HG02610 (cell line): Measurements from ENCODE around the gene IL17C.

ENCODE experiments used
- ATAC-seq: cut with Tn5 transposase; IDR thresholded peaks from one replicate; pipeline ENCODE4 v1.9.1; 2021; ENCODE audit warnings: mild to moderate bottlenecking, moderate library complexity; ENCODE audit not compliant: unreplicated experiment

The IL17C gene, protein sequence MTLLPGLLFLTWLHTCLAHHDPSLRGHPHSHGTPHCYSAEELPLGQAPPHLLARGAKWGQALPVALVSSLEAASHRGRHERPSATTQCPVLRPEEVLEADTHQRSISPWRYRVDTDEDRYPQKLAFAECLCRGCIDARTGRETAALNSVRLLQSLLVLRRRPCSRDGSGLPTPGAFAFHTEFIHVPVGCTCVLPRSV

GRCh38 chr16:88638323-88639230 is at the start of gene IL17C:
Gene IL17C, plus strand, starts transcription at chr16:88638572. Its CDS starts 70 bp downstream, at chr16:88638642.
- no peak for ATAC-seq

- no peak for ATAC-seq
Measured at GRCh38 chr16:88588754-88589153, 49.6 kb upstream of the IL17C start.

- no peak for ATAC-seq
Measured at GRCh38 chr16:88589441-88589840, 48.9 kb upstream of the IL17C start.

- no peak for ATAC-seq
Measured at GRCh38 chr16:88591577-88592021, 46.8 kb upstream of the IL17C start.

DNA sequence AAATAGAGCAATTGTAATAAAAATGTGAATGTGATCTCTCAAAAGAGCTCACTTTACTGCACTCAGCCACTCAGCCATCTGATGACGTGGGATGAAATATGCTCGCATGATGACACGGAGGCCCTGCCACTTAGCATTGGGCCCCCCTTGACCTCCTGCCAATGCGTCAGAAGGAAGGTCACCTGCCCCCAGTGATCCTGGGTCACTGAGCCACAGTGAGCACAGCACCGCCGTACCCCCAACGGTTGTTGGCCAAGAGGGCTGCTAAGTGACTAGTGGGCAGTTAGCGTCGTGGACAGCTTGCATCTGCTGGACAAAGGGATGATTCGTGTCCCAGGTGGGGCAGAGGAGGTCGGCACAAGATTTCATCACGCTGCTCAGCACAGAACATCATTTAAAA is 45.3 kb upstream of the IL17C start:
- ATAC-seq: no peak

- no peak for ATAC-seq
Measured at GRCh38 chr16:88593489-88593888, 44.9 kb upstream of the IL17C start.

DNA sequence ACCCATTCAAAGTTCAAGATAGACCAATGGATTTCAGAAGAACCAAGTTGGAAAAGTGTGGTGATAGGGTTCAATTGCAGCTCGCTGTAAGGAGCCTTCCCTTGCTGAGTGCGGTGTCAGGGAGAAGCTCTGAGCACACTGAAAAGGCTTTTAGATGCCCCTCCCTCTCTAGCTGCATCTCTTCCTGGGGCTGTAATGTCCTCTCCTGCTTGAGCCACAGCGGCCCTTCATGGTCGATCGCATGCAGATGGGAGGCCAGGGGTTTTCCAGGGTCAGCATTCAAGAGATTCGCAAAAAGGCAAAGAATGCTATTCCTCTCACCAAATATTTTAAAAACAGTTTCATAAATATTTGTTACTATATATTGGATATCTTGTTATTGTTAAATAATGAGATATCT is 44.5 kb upstream of the IL17C start:
- no peak for ATAC-seq

DNA sequence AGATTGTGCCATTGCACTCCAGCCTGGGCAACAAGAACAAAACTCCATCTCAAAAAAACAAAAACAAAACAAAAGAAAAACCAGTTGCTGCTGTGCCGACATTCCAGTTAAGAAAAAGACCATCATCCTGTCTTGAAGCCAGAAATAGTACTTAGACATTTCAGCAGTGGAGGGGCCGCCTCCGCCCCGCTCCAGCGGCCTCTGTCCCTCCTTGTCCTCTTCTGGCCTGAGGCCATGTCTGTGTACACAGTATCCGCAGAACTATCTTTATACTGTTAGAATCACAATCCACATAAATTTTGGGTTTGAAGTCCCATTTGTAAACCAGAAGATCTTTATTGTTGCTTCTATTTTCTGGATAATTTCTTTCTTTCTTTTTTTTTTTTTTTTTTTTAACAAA is 43.3 kb upstream of the IL17C start:
- ATAC-seq: no peak

- no peak for ATAC-seq
Measured at GRCh38 chr16:88595921-88596320, 42.5 kb upstream of the IL17C start.

DNA sequence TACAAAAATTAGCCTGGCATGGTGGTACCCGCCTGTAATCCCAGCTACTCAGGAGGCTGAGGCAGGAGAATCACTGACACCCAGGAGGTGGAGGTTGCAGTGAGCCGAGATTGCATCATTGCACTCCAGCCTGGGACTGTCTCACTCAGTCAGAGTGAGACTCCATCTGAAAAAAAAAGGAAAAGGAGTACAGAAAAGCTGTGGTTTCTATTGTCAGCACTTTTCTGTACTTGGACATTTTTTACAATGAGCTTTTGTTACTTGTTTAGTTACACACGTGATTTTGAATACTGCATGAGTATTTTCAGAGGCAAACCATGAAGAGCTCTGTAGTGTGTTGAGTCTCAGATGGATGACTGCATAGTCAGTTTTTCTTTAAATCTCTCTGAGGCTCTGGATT is 41.9 kb upstream of the IL17C start:
- ATAC-seq: no peak

DNA sequence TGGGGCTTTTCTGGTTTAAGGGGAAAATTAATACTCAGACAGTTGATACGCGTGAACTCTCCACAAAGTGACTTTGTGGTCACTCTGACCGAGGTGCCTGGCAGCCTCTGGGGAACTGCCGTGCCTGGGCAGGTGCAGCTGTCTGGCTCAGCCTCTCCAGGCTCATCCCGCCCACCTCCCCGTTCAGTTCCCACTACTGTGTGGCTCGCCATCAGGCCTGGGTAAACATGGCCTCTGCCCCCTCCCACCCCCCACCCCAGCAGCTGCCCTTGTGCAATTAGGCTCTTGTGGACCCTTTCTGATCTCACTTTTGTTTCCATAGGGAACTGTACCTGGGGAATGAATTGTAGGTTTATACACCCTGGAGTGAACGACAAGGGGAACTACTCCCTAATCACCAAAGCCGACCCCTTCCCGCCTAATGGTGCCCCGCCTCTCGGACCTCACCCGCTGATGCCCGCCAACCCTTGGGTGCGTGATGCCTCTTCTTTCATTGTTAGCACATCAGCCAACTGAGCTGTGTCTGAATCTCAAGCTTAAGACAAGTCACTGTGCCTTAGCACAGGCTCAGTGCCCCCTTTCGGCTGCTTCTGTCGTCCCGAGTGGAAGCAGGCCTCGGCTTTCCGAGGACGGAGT is 40.4 kb upstream of the IL17C start:
- ATAC-seq: no peak

DNA sequence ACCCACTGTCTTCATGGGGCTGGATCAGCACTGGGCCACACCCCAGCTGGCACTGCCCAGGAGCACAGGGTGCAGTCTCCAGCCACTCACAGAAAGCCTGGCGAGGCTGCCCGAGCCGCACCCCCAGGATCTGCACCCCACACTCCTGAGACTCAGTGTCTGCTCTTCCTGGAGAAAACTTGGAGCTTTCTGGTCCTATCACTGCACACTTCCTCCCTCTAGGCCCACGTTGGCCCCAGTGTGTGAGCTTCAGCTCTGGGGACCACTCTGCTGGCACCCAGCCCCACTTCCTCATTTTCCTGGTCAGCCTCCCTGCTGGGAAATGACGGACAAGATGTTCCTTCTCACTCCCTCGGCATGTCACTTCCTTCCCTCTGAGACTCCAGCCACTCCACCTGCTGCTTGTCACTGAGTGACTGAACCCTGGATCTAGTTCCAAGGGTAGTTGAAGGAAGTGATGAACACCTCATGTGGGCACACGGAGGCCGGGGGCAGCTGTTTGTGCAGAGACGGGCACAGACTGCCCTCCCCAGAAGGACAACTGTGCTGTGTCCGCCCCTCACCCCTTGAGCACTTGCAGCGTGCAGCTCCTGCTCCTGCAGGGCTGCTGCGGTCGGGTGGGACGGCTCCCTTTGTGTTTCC is 39.2 kb upstream of the IL17C start:
- ATAC-seq: no peak

DNA sequence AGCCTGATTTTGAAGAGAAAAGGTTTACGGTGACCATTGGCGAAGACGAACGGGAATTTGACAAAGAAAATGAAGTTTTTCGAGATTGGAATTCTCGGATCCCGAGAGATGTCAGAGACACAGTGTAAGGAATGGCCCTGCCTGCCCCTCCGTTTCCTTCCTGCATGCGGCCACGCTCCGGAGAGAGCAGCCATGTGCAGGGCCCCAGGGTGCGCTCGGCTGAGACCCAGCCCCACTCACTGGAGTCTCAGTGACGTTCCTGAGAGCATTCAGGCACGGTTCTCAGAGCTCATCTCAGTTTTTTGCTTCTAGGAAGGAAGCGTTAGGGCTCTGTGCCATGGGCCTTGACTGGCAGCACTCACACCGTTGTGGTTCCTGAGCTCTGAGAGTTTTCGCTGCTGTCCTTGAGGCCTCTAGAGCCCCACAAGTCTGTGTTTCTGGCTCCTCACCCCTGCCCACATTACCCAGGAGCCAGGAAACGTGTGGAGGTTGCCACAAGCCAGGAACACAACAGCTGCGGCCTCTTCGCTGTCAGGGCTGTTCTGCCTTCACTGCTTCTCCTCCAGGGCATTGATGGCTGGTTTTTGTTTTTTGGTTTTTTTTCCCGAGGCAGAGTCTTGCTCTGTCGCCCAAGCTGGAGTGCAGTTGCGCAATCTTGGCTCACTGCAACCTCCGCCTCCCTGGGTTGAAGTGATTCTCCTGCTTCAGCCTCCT is 38.4 kb upstream of the IL17C start:
- no peak for ATAC-seq

GRCh38 chr16:88600539-88600896 is 37.9 kb upstream of the IL17C start:
- ATAC-seq: no peak

GRCh38 chr16:88601313-88602036 is 36.9 kb upstream of the IL17C start:
- no peak for ATAC-seq

DNA sequence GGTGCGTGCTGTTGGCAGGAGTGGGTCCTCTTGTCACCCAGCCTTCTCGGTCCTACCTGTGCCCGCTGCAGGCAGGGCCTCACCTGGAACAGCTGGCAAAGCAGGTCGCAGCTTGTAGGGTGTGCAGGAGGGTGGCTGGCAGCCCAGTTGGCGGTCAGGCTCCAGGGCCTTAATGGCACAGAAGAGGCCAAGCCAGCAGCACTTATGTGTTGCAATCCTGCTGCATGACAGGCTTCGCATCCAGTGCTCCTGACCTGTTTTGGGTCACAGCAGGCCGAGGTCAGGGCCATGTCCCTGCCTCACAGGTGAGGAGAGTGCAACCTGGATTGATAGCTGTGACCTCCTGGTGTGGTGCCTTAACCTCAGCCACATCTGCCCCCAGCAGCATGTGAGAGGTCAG is 36.3 kb upstream of the IL17C start:
- no peak for ATAC-seq

DNA sequence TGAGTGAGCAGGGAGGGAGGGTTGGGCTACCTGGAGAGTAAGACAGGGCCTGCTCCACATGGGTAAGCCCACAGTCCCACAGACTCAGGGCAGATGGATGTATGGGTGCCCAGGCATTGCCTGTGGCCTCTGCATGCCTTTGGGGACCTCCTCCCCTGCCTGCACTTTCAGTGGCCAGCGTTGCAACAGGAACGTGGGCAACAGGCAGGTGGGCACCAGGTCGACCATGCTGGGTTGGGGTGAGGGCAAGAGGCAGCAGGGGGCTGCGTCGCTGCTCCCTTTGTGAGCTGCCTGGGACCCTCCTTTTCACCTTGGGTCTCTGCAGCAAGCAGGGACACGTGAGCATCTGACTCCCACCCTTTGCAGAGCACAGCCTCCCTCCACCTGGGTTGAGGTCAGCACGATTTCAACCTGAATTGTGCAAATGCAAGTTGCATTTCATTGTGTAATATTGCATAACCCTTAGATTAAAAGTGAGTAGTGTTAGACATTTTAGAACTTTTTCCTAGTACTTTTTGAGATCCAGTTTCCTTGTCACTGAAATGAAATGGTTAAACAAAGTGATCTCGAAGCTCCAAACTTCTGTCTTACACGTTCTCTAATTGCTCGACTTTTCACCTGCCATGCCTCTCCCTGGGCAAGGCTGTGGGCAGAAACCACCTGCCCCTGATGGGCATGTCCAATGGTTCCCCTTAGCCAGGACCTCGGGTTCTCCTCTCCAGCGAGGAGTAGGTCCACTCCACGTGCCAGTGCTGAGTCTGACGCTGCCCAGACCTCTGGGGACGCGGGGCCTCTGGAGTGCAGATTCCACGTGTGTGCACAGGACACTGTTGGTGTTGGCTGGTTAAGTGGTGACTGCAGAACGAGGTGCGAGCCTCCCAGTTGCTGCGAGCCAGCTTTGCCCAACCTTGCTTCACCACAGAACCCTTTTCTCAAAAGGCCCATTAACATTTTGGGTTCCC is 32.9 kb upstream of the IL17C start:
- ATAC-seq: no peak

DNA sequence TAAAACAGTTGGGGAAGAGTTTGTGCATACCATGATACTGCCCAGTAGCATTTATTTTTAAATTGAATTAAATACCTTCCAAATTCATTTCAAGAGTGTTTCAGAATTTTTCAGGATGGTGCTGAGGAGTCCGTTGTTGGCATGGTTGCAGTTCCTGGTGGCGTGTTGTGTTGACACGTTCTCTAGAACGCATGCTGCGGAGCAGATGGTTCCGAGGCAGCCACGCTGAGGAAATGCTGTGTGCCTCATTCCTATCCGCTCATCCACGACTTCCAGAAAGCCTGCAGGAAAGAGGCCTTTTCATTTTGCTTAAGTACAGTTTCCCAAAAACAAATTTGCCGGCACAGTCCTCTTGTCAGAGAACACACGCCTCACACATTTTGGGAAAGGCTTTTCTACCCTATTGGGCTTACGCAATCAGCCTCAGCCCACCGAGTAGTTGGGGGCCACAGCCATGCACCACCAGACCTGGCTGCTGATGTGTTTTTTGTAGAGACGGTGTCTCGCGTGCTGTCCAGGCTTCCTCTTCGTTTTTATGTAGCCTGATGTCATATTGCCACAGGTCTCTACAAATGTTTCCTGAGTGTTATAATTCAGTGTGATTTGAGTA is 32.1 kb upstream of the IL17C start:
- ATAC-seq: no peak

DNA sequence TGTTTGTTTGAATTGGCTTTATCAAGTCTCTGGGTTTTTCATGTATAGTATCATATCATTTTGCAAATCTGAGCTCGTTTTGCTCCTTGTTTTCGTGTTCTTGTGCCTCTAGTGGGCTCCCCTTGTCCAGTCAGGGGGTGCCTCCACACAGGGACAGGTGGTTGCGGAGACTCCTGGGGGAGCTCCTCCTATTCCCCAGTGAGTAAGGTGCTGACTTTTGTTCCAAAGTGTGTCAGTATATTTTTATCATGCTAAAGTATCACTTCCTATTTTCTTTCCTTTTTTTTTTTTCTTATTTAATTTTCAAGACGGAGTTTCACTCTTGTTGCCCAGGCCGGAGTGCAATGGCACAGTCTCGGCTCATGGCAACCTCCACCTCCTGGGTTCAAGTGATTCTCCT is 30.3 kb upstream of the IL17C start:
- ATAC-seq: no peak
